Mesothelial cell of epicardium (in vitro differentiated cells): Measurements from ENCODE around the gene SLC16A5. TPM values are rescaled to one million over a fixed set of nuclear protein-coding genes. Genes with fewer than 3 reads are reported as not detected.
A peak's percentile ranks its signal among the peaks of the same experiment; 100 is the strongest.

Experiments
- DNase-seq, 2 experiments: peaks; one replicate each; pipeline ENCODE4 v3.0.0; 2021; ENCODE audit warnings: low spot score in 2 of 2; ENCODE audit not compliant: unreplicated experiment in 2 of 2
- H3K27ac Mint-ChIP-seq: 2 replicates; pipeline ENCODE4 v1.8.0; 2021; ENCODE audit warnings: mixed read lengths
- H3K27me3 Mint-ChIP-seq: 2 replicates; pipeline ENCODE4 v1.8.0; 2021; ENCODE audit warnings: low read depth, mixed read lengths
- H3K36me3 Mint-ChIP-seq: 2 replicates; pipeline ENCODE4 v1.8.0; 2021; ENCODE audit warnings: mixed read lengths
- H3K4me1 Mint-ChIP-seq: 2 replicates; pipeline ENCODE4 v1.8.0; 2021; ENCODE audit warnings: mixed read lengths
- H3K4me3 Mint-ChIP-seq: 2 replicates; pipeline ENCODE4 v1.8.0; 2021; ENCODE audit warnings: mild to moderate bottlenecking, moderate library complexity, mixed read lengths
- H3K9me3 Mint-ChIP-seq: 2 replicates; pipeline ENCODE4 v1.8.0; 2021; ENCODE audit warnings: mixed read lengths
- CTCF ChIP-seq: fragments of 200-600 bp; sonication (generic); IDR thresholded peaks from one replicate; pipeline ENCODE4 v1.5.0; 2021; ENCODE audit warnings: antibody characterized with exemption; ENCODE audit not compliant: unreplicated experiment
- total RNA-seq: library from RNA; stranded (reverse); gene quantifications from 3 replicates; pipeline ENCODE4 v1.2.1, GENCODE V29; 2021

SLC16A5 gene
- total RNA-seq, 1 donor from 2014 or later: 46.4 TPM

GRCh38 chr17:75046407-75047289, 41.1 kb upstream of the SLC16A5 start, which contains the start of the genes ATP5PD and KCTD2:
Gene ATP5PD, minus strand, starts transcription at chr17:75046969. Its CDS starts 4,319 bp downstream, at chr17:75042650.
Gene KCTD2, plus strand, starts transcription at chr17:75047225. Its CDS starts 26 bp downstream, at chr17:75047251.
- Mint-ChIP-seq H3K27ac (peak within 1 kb of the TSS; percentile 96), H3K4me1 (peaks cover 33% of the 10 kb centered on the region), H3K9me3 (no peaks in the 10 kb centered on the region), H3K4me3 (peak within 1 kb of the TSS; percentile 99), H3K36me3 (peaks cover 8% of the 10 kb centered on the region), H3K27me3 (no peaks in the 10 kb centered on the region)
- peak; percentile 90 to 93 for DNase-seq
- TF ChIP-seq CTCF: no peak

GRCh38 chr17:75047398-75048098, 40.2 kb upstream of the SLC16A5 start:
- H3K9me3 Mint-ChIP-seq: no peaks in the 10 kb centered on the region
- H3K27me3 Mint-ChIP-seq: no peaks in the 10 kb centered on the region
- peak overlapping the region; percentile 95 for H3K4me3 Mint-ChIP-seq
- H3K4me1 Mint-ChIP-seq: peaks cover 33% of the 10 kb centered on the region
- H3K27ac Mint-ChIP-seq: peak overlapping the region; percentile 90
- TF ChIP-seq CTCF: no peak
- H3K36me3 Mint-ChIP-seq: peaks cover 9% of the 10 kb centered on the region
- DNase-seq: peak; percentile 27 to 68

- Mint-ChIP-seq H3K4me3 (peak overlapping the region; percentile 95), H3K27me3 (no peaks in the 10 kb centered on the region), H3K36me3 (peaks cover 13% of the 10 kb centered on the region), H3K9me3 (no peaks in the 10 kb centered on the region), H3K27ac (peak overlapping the region; percentile 90), H3K4me1 (peaks cover 33% of the 10 kb centered on the region)
- DNase-seq: no peak
- no peak for TF ChIP-seq CTCF
Observed at GRCh38 chr17:75048249-75048878, 39.4 kb upstream of the SLC16A5 start.

- no peak for DNase-seq
- peak overlapping the region; percentile 95 for H3K4me3 Mint-ChIP-seq
- H3K36me3 Mint-ChIP-seq: peaks cover 16% of the 10 kb centered on the region
- no peaks in the 10 kb centered on the region for H3K27me3 Mint-ChIP-seq
- no peaks in the 10 kb centered on the region for H3K9me3 Mint-ChIP-seq
- TF ChIP-seq CTCF: no peak
- H3K27ac Mint-ChIP-seq: no peak overlapping the region
- H3K4me1 Mint-ChIP-seq: peaks cover 33% of the 10 kb centered on the region
Observed at GRCh38 chr17:75049057-75049456, 38.7 kb upstream of the SLC16A5 start.

- Mint-ChIP-seq H3K27ac (peak overlapping the region; percentile 18), H3K4me3 (no peak overlapping the region), H3K27me3 (no peaks in the 10 kb centered on the region), H3K36me3 (peaks cover 20% of the 10 kb centered on the region), H3K4me1 (peaks cover 30% of the 10 kb centered on the region), H3K9me3 (no peaks in the 10 kb centered on the region)
- no peak for DNase-seq
- TF ChIP-seq CTCF: no peak
Observed at GRCh38 chr17:75049706-75050105, 38.0 kb upstream of the SLC16A5 start.
